Neural progenitor cell (in vitro differentiated cells): Measurements from ENCODE around the gene PRM2.

Experiments used
- EZH2 ChIP-seq: fragments of 200-600 bp; sonication (generic); IDR thresholded peaks from 2 replicates; pipeline ENCODE4 v1.6.1; 2017; ENCODE audit warnings: antibody characterized with exemption, mild to moderate bottlenecking, moderate library complexity
- EZH2phosphoT487 ChIP-seq: fragments of 200-600 bp; sonication (generic); IDR thresholded peaks from 2 replicates; pipeline ENCODE4 v1.6.1; 2017; ENCODE audit warnings: antibody characterized with exemption
- TF ChIP-seq, protein P1 (sequence below): fragments of 200-600 bp; sonication (generic); IDR thresholded peaks from 2 replicates; pipeline ENCODE4 v1.5.1; 2017; ENCODE audit warnings: antibody characterized with exemption, mild to moderate bottlenecking

DNA sequence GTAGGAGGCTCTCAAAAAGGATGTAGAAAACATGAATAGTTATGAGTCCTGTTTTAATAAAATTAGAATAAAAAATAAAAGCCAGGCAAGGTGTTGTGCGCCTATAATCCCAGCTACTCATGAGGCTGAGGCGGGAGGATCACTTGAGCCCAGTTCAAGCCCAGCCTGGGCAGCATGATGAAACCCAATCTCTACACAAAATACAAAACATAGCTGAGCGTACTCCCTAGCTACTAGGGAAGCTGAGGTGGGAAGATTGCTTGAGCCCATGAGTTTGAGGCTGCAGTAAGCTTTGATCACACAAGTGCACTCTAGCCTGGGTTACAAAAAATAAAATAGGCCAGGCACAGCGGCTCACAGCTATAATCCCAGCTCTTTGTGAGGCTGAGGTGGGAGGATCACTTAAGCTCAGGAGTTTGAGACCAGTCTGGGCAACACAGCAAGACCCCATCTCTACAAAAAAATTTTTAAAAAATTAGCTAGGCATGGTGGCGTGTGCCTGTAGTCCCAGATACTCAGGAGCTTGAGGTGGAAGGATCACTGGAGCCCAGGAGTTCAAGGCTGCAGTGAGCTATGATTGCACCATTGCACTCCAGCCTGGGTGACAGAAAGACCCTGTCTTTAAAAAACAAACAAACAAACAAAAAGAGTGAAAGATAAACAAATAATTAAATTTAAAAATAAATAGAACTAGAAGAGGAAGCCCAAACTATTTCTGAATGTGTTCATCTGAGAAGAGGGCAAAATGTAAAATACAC lies 22.0 kb upstream of the PRM2 start:
- TF ChIP-seq, protein P1, sequence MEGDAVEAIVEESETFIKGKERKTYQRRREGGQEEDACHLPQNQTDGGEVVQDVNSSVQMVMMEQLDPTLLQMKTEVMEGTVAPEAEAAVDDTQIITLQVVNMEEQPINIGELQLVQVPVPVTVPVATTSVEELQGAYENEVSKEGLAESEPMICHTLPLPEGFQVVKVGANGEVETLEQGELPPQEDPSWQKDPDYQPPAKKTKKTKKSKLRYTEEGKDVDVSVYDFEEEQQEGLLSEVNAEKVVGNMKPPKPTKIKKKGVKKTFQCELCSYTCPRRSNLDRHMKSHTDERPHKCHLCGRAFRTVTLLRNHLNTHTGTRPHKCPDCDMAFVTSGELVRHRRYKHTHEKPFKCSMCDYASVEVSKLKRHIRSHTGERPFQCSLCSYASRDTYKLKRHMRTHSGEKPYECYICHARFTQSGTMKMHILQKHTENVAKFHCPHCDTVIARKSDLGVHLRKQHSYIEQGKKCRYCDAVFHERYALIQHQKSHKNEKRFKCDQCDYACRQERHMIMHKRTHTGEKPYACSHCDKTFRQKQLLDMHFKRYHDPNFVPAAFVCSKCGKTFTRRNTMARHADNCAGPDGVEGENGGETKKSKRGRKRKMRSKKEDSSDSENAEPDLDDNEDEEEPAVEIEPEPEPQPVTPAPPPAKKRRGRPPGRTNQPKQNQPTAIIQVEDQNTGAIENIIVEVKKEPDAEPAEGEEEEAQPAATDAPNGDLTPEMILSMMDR, result no peak
- TF ChIP-seq EZH2, result no peak
- no peak for TF ChIP-seq EZH2phosphoT487
